NCI-H510A treated with DMSO at 0.1 percent for 48 hours (cell line): ENCODE measurements around the gene FRMD6.
"Not testable (repeated sequence)": the region's sequence is repeated elsewhere in the genome, so short reads cannot be mapped to it uniquely, and the experiment has no call there.

Source experiments
- DNase-seq: peaks from one replicate; lab custom pipeline; 2025; lab: John Stamatoyannopoulos, UW

Gene FRMD6

GRCh38 chr14:51630987-51631386 lies 20.7 kb upstream of the FRMD6 start:
- no peak for DNase-seq

- not testable (repeated sequence) for DNase-seq
Observed at GRCh38 chr14:51633298-51633697, 18.4 kb upstream of the FRMD6 start.

GRCh38 chr14:51636109-51636508 lies 15.6 kb upstream of the FRMD6 start:
- no peak for DNase-seq

- DNase-seq, result no peak
Observed at GRCh38 chr14:51638071-51638944, 13.4 kb upstream of the FRMD6 start.

GRCh38 chr14:51639668-51640316 lies 11.9 kb upstream of the FRMD6 start:
- no peak for DNase-seq

- DNase-seq, result no peak
Observed at GRCh38 chr14:51643140-51643539, 8.6 kb upstream of the FRMD6 start.

GRCh38 chr14:51644217-51644933 lies 7.3 kb upstream of the FRMD6 start:
- DNase-seq, result no peak

- DNase-seq, result no peak
Observed at GRCh38 chr14:51648296-51648695, 3.4 kb upstream of the FRMD6 start.

GRCh38 chr14:51650716-51651387 lies 858 bp upstream of the FRMD6 start:
- peak; percentile 41 for DNase-seq

GRCh38 chr14:51652168-51653078 lies 713 bp downstream of the FRMD6 start:
- DNase-seq, result peak; percentile 44

- no peak for DNase-seq
Observed at GRCh38 chr14:51653079-51653774, 1.5 kb downstream of the FRMD6 start.

- DNase-seq, result no peak
Observed at GRCh38 chr14:51653775-51654532, 2.2 kb downstream of the FRMD6 start.

- DNase-seq, result no peak
Observed at GRCh38 chr14:51654533-51654845, 2.8 kb downstream of the FRMD6 start.

- DNase-seq, result no peak
Observed at GRCh38 chr14:51657762-51658161, 6.1 kb downstream of the FRMD6 start.

GRCh38 chr14:51658441-51659173 lies 6.9 kb downstream of the FRMD6 start:
- no peak for DNase-seq

- DNase-seq, result no peak
Observed at GRCh38 chr14:51660741-51661140, 9.0 kb downstream of the FRMD6 start.

- DNase-seq, result no peak
Observed at GRCh38 chr14:51661504-51661903, 9.8 kb downstream of the FRMD6 start.

- DNase-seq, result no peak
Observed at GRCh38 chr14:51663783-51664326, 12.1 kb downstream of the FRMD6 start.

GRCh38 chr14:51666070-51666469 lies 14.4 kb downstream of the FRMD6 start:
- DNase-seq, result no peak
